ENCODE data around the gene CSMD2. TPM values are rescaled to one million over a fixed set of nuclear protein-coding genes. Genes with fewer than 3 reads are reported as not detected.

Gene CSMD2
- total and polyA plus RNA-seq, 2 experiments from 2014 or later: 5.3 to 16.6 TPM

DNA sequence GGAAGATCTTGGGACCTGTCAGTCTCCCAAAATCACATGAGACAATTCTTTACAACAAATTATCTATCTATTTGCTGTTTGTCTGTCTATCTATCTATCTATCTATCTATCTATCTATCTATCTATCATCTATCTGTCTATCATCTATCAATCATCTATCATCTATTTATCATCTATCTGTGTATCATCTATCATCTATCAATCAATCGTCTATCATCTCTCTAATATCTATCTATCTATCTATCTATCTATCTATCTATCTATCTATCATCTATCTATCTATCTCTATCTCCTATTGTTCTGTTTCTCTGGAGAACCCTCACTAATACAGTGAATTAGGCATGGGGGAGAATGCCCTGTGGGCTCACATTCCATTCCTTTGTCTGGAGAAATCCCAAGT lies 374.5 kb downstream of the CSMD2 start:
- H3K79me2 ChIP-seq (replicated peaks; ENCODE audit: insufficient read depth): no peaks in the 10 kb centered on the region
- ATAC-seq (no peak), DNase-seq (ENCODE audit: low spot score) (no peak)
- H3K4me1 ChIP-seq (ENCODE audit: insufficient read depth): no peaks in the 10 kb centered on the region
- H3K9me2 ChIP-seq (ENCODE audit: insufficient read depth): no peaks in the 10 kb centered on the region; the same call in 1 of the 2 replicates
- no peak overlapping the region for H3K27ac ChIP-seq (ENCODE audit: low read depth)
- no peaks in the 10 kb centered on the region for H3K4me1 Mint-ChIP-seq
- H3F3A ChIP-seq (replicated peaks; ENCODE audit: low read depth): no peaks in the 10 kb centered on the region
- H4K20me1 ChIP-seq (replicated peaks; ENCODE audit: insufficient read depth): no peaks in the 10 kb centered on the region
- H3K4me3 ChIP-seq: no peak overlapping the region
- no peaks in the 10 kb centered on the region for H3K9me3 Mint-ChIP-seq
- no peaks in the 10 kb centered on the region for H3K27me3 ChIP-seq (ENCODE audit: insufficient read depth)
- no peaks in the 10 kb centered on the region; the same call in 1 of the 2 replicates for H3K36me3 ChIP-seq (ENCODE audit: insufficient read depth)
- no peak overlapping the region for H3K27ac Mint-ChIP-seq
- no peak overlapping the region for H3K4me3 Mint-ChIP-seq
- H3K27me3 Mint-ChIP-seq (ENCODE audit: insufficient read depth, low read depth, poor library complexity): peaks cover 10% of the 10 kb centered on the region
- no peak overlapping the region for H3K4me2 ChIP-seq
- TF ChIP-seq, protein P1, sequence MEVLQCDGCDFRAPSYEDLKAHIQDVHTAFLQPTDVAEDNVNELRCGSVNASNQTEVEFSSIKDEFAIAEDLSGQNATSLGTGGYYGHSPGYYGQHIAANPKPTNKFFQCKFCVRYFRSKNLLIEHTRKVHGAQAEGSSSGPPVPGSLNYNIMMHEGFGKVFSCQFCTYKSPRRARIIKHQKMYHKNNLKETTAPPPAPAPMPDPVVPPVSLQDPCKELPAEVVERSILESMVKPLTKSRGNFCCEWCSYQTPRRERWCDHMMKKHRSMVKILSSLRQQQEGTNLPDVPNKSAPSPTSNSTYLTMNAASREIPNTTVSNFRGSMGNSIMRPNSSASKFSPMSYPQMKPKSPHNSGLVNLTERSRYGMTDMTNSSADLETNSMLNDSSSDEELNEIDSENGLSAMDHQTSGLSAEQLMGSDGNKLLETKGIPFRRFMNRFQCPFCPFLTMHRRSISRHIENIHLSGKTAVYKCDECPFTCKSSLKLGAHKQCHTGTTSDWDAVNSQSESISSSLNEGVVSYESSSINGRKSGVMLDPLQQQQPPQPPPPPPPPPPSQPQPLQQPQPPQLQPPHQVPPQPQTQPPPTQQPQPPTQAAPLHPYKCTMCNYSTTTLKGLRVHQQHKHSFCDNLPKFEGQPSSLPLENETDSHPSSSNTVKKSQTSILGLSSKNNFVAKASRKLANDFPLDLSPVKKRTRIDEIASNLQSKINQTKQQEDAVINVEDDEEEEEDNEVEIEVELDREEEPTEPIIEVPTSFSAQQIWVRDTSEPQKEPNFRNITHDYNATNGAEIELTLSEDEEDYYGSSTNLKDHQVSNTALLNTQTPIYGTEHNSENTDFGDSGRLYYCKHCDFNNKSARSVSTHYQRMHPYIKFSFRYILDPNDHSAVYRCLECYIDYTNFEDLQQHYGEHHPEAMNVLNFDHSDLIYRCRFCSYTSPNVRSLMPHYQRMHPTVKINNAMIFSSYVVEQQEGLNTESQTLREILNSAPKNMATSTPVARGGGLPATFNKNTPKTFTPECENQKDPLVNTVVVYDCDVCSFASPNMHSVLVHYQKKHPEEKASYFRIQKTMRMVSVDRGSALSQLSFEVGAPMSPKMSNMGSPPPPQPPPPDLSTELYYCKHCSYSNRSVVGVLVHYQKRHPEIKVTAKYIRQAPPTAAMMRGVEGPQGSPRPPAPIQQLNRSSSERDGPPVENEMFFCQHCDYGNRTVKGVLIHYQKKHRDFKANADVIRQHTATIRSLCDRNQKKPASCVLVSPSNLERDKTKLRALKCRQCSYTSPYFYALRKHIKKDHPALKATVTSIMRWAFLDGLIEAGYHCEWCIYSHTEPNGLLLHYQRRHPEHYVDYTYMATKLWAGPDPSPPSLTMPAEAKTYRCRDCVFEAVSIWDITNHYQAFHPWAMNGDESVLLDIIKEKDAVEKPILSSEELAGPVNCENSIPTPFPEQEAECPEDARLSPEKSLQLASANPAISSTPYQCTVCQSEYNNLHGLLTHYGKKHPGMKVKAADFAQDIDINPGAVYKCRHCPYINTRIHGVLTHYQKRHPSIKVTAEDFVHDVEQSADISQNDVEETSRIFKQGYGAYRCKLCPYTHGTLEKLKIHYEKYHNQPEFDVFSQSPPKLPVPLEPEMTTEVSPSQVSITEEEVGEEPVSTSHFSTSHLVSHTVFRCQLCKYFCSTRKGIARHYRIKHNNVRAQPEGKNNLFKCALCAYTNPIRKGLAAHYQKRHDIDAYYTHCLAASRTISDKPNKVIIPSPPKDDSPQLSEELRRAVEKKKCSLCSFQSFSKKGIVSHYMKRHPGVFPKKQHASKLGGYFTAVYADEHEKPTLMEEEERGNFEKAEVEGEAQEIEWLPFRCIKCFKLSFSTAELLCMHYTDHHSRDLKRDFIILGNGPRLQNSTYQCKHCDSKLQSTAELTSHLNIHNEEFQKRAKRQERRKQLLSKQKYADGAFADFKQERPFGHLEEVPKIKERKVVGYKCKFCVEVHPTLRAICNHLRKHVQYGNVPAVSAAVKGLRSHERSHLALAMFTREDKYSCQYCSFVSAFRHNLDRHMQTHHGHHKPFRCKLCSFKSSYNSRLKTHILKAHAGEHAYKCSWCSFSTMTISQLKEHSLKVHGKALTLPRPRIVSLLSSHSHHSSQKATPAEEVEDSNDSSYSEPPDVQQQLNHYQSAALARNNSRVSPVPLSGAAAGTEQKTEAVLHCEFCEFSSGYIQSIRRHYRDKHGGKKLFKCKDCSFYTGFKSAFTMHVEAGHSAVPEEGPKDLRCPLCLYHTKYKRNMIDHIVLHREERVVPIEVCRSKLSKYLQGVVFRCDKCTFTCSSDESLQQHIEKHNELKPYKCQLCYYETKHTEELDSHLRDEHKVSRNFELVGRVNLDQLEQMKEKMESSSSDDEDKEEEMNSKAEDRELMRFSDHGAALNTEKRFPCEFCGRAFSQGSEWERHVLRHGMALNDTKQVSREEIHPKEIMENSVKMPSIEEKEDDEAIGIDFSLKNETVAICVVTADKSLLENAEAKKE (CRISPR knock-in tag; IDR thresholded peaks at IDR 0.05): no peak
- no peak for TF ChIP-seq ZNF331 (CRISPR knock-in tag; IDR thresholded peaks at IDR 0.05; ENCODE audit: low read depth)
- TF ChIP-seq, protein P2, sequence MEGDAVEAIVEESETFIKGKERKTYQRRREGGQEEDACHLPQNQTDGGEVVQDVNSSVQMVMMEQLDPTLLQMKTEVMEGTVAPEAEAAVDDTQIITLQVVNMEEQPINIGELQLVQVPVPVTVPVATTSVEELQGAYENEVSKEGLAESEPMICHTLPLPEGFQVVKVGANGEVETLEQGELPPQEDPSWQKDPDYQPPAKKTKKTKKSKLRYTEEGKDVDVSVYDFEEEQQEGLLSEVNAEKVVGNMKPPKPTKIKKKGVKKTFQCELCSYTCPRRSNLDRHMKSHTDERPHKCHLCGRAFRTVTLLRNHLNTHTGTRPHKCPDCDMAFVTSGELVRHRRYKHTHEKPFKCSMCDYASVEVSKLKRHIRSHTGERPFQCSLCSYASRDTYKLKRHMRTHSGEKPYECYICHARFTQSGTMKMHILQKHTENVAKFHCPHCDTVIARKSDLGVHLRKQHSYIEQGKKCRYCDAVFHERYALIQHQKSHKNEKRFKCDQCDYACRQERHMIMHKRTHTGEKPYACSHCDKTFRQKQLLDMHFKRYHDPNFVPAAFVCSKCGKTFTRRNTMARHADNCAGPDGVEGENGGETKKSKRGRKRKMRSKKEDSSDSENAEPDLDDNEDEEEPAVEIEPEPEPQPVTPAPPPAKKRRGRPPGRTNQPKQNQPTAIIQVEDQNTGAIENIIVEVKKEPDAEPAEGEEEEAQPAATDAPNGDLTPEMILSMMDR (conservative IDR thresholded peaks at IDR 0.05; ENCODE audit: low read depth in 2 of 2): no peak
- no peak for TF ChIP-seq EZH2phosphoT487 (IDR thresholded peaks at IDR 0.05; ENCODE audit: unreplicated experiment)
- no peak for TF ChIP-seq CREB1 (CRISPR knock-in tag; IDR thresholded peaks at IDR 0.05; ENCODE audit: low read depth)
- no peak for TF ChIP-seq POLR2AphosphoS5 (IDR thresholded peaks at IDR 0.05; ENCODE audit: low read depth)
- TF ChIP-seq EZH2 (IDR thresholded peaks at IDR 0.05; ENCODE audit: low read depth, unreplicated experiment): no peak
- no peak for TF ChIP-seq NANOG (IDR thresholded peaks at IDR 0.05; ENCODE audit: borderline replicate concordance)
- TF ChIP-seq STAT1 (IDR thresholded peaks at IDR 0.05; ENCODE audit: unreplicated experiment): no peak
- TF ChIP-seq, protein P3, sequence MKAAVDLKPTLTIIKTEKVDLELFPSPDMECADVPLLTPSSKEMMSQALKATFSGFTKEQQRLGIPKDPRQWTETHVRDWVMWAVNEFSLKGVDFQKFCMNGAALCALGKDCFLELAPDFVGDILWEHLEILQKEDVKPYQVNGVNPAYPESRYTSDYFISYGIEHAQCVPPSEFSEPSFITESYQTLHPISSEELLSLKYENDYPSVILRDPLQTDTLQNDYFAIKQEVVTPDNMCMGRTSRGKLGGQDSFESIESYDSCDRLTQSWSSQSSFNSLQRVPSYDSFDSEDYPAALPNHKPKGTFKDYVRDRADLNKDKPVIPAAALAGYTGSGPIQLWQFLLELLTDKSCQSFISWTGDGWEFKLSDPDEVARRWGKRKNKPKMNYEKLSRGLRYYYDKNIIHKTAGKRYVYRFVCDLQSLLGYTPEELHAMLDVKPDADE (IDR thresholded peaks at IDR 0.05): no peak
- TF ChIP-seq, protein P4, sequence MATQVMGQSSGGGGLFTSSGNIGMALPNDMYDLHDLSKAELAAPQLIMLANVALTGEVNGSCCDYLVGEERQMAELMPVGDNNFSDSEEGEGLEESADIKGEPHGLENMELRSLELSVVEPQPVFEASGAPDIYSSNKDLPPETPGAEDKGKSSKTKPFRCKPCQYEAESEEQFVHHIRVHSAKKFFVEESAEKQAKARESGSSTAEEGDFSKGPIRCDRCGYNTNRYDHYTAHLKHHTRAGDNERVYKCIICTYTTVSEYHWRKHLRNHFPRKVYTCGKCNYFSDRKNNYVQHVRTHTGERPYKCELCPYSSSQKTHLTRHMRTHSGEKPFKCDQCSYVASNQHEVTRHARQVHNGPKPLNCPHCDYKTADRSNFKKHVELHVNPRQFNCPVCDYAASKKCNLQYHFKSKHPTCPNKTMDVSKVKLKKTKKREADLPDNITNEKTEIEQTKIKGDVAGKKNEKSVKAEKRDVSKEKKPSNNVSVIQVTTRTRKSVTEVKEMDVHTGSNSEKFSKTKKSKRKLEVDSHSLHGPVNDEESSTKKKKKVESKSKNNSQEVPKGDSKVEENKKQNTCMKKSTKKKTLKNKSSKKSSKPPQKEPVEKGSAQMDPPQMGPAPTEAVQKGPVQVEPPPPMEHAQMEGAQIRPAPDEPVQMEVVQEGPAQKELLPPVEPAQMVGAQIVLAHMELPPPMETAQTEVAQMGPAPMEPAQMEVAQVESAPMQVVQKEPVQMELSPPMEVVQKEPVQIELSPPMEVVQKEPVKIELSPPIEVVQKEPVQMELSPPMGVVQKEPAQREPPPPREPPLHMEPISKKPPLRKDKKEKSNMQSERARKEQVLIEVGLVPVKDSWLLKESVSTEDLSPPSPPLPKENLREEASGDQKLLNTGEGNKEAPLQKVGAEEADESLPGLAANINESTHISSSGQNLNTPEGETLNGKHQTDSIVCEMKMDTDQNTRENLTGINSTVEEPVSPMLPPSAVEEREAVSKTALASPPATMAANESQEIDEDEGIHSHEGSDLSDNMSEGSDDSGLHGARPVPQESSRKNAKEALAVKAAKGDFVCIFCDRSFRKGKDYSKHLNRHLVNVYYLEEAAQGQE (IDR thresholded peaks at IDR 0.05; ENCODE audit: unreplicated experiment): no peak
- TF ChIP-seq JUNB (IDR thresholded peaks at IDR 0.05; ENCODE audit: unreplicated experiment): no peak
- no peak for TF ChIP-seq ZNF114 (CRISPR knock-in tag; IDR thresholded peaks at IDR 0.05)
- peaks cover 34% of the 10 kb centered on the region for H3K36me3 Mint-ChIP-seq (ENCODE audit: low read depth)
- no peak overlapping the region for H2AFZ ChIP-seq
